H54 (cell line): ENCODE results near the gene B4GALNT3.

Source experiments
- DNase-seq: peaks from one replicate; pipeline ENCODE4 v3.0.0; 2011; ENCODE audit warnings: low spot score, mixed read lengths; ENCODE audit not compliant: insufficient read length
- FAIRE-seq: peaks from 3 replicates; lab custom pipeline; 2011; peaks lifted over from hg19 to GRCh38; lab: Jason Lieb, UNC
- POLR2A ChIP-seq: IDR thresholded peaks from 2 replicates; pipeline ENCODE4 v1.6.1; 2011; ENCODE audit warnings: low read depth, mild to moderate bottlenecking, low read length

Gene B4GALNT3

DNA sequence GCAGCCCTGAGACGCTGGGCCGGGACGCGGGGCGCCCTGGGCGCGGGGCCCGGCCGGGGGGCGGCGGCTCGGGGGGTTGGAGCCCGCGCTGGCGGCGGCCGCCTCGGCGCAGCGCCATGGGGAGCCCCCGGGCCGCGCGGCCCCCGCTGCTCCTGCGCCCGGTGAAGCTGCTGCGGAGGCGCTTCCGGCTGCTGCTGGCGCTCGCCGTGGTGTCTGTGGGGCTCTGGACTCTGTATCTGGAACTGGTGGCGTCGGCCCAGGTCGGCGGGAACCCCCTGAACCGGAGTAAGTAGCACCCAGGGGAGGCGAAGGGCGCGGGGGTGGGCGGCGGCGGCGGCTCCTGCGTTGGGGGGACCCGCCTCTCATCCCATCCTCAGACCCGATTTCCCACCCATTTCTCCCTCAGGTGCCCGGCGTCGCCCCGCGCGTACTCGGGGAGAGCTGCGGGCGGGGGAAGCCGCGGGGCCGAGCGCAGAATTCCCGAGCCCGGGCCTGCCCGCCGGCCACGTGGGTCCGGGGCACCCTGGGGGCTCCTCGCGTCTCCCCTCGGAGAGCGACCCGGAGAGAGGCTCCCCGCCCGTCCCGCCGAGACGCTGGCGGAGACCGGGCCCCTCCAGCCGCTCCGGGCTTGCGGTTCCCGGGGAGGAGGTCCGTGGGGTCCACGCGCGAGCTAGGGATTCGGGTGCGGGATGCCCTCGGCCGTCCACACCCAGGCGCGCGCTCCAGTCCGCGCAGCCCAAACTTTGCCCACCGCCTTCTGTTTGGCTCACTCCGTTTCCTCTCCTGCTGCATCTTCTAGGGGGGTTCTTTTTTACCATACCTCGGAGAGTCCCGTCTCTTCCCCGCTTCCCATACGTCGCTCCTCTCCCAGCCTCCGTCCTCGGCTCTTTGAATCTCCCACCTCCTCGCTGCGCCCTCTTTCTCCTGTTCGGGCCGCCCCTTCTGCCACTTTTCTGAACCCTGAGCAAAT lies 807 bp downstream of the B4GALNT3 start:
- FAIRE-seq (no peak), DNase-seq (no peak)
- no peak for TF ChIP-seq POLR2A

DNA sequence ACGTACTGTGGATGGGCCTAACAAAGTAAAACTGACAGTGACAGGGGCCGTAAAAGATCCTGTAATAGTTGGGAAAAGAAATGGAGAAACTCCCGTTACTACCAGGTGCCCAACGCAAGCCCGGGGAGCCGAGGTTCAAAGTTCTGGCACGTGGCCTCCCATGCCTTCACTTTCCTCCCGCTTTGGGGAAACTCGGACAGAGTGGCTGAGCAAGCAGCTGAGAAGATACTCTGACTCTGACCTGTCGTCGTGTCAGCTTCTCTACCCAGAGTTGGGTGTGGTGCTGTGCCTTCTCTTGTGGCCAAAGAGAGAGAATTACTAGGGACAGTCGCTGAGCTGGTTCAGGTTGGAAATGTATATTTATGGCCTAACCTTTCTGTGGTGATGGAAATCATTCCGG lies 1.7 kb downstream of the B4GALNT3 start:
- TF ChIP-seq POLR2A = no peak
- FAIRE-seq = no peak
- no peak for DNase-seq

- FAIRE-seq (no peak), DNase-seq (no peak)
- no peak for TF ChIP-seq POLR2A
Observed at GRCh38 chr12:462936-463705, 3.4 kb downstream of the B4GALNT3 start.

DNA sequence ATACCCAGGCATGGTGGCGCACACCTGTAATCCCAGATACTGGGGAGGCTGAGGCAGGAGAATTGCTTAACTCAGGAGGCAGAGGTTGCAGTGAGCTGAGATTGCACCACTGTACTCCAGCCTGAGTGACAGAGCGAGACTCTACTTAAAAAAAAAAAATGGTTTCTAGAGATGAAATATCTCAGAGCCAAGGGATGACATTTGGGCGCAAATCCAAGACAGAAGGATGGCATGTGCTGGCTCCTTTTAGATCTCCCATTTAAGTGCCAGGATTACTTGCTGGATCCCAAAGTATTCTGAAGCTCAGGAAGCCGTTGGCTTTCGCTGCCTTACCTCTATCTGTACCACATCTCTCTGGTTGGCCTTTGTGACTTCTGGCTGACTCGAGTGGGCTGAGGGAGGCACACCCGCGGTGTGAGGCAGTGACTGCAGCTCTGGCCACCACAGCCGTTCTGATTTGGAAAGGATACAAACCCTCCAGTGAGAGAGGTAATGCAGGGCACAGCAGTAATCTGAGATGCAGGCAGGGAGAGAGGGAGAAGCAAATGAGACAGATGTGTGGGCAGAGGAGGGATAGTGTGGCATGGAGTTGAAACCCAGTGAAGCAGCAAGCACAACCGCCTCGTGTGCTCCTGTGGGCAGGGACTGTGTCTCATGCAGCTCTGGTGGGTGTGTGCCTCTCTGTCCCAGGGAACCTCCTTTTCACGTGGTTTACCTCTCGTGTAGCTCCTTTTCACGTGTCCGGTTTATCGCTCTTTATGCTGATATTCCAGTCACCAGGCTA lies 4.9 kb downstream of the B4GALNT3 start:
- DNase-seq (no peak), FAIRE-seq (no peak)
- TF ChIP-seq POLR2A = no peak

DNA sequence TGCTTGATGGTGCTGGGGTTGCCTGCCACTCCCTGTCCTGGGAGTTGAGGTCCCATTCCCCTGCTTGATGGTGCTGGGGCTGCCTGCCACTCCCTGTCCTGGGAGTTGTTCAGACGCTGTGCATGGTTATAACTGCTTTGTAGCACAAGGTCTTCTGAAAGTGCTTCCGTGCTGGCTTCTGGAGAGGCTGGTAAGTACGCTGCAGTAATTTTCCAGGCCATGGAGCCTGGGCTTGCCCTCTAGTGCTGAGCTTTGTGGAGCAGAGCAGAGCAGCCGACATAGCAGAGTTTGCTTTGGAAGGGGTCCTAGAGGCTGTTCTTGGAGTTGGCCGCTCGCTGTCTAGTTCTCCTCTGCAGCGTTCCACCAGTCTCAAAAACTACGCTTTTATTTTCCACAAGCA lies 6.3 kb downstream of the B4GALNT3 start:
- FAIRE-seq (no peak), DNase-seq (no peak)
- TF ChIP-seq POLR2A = no peak

DNA sequence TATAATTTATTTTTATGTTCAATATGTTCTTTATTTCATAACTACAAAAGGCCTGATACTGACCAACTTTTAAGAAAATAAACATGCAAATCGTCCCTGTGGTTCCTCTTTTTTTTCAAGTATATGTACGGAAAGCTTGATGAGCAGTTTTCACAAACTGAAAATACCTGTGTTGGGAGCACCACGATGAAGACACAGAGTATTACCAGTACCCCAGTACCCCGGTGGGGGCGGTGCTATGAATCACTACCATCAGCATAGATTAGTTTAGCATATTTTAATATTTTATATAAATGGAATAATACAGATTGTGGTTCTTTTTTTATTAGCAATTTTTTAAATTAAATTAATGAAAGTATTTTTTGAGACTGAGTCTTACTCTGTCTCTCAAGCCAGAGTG lies 7.0 kb downstream of the B4GALNT3 start:
- no peak for TF ChIP-seq POLR2A
- no peak for DNase-seq
- no peak for FAIRE-seq

DNA sequence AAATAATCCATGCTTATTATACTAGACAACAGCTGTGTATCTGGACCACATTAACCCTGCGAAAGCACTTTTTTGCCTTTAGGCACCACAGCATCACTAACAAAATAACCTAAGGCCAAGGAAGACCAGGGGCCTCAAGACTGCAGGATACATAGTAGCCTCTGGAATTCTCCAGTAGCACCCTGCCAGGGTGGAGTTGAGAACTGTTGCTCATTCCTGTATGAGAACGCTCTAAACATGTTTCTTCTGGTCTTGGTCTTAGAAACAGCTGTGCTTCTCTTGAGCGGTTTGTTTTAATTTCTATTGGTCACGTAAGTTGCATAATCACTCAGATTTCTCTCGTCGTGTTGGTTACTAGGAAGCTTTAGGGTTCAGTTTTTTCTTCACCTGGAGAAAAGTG lies 7.9 kb downstream of the B4GALNT3 start:
- FAIRE-seq (no peak), DNase-seq (no peak)
- TF ChIP-seq POLR2A = no peak

GRCh38 chr12:468671-469389 lies 9.1 kb downstream of the B4GALNT3 start:
- FAIRE-seq = no peak
- no peak for TF ChIP-seq POLR2A
- no peak for DNase-seq

DNA sequence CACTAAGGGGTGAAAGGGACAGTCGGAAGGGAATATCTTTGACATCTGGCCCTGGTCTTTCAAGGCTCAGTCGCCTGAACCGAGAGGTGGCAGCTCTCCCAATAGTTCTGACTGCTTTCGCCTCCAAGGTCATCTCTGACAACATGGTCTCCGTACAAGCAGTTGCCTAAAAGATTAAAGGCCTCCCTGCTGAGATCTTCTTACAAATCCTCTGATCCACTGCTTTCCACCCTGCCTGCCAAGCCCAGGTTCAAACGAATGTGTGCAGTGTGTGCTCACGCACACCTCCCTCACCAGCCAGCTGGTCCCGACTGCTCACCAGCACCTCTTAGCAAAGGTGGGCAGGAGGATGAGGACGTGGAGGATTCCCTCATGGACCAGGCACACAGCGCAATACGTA lies 10.4 kb downstream of the B4GALNT3 start:
- FAIRE-seq = no peak

GRCh38 chr12:473198-473597 lies 13.5 kb downstream of the B4GALNT3 start:
- no peak for FAIRE-seq
- TF ChIP-seq POLR2A = no peak
- DNase-seq = no peak

More for the DNA sequence above, 10.4 kb downstream of the B4GALNT3 start:
- DNase-seq = no peak
- TF ChIP-seq POLR2A = no peak

DNA sequence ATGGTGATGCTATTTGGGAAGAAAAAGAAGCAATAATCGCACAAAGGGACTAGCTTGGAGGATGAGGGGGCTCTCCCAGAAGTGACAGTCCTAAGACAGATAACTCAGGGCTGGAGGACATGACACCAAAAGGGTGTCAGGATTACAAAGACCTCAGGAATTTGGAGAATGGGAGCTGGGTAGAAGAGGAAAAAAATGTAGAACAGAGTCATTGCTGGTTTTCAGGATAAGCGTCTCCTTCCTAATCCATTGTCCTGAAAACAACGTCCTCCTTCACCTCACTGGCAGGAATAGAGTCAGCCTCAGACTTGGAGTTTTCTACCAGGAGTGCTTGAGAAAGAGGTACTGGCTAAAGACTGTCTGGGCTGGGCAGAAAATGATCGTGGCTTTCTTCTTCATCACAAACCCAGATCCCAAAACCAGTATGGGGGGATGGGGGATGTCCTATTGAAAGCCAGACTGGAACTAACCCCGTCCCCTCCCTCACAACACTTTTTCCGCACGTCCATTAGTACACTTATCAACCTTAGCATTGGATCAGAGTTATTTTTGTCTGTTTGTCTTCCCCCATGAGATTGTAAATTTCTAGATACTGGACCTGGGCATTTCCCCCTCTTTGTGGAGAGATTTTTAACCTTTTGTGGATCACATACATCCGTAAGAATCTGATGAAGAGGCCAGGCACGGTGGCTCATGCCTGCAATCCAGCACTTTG lies 14.3 kb downstream of the B4GALNT3 start:
- FAIRE-seq = no peak
- DNase-seq = no peak

GRCh38 chr12:475286-475685 lies 15.5 kb downstream of the B4GALNT3 start:
- DNase-seq (no peak), FAIRE-seq (no peak)
- TF ChIP-seq POLR2A = no peak

More for the DNA sequence above, 14.3 kb downstream of the B4GALNT3 start:
- TF ChIP-seq POLR2A = no peak
